Liver (tissue), 3 donors: ENCODE results near the gene CCDC110.

ENCODE experiments used
- EGR1 ChIP-seq, 2 donors: IDR thresholded peaks; 2 replicates each; pipeline ENCODE4 v1.6.1; 2016 to 2018; ENCODE audit warnings: antibody characterized with exemption in 2 of 2, low read depth in 2 of 2
- GABPA ChIP-seq, 2 donors: IDR thresholded peaks in 1 of 2; conservative IDR thresholded peaks in 1 of 2; 2 replicates each; pipeline ENCODE4 v1.6.1; 2016; ENCODE audit warnings: antibody characterized with exemption in 2 of 2, mild to moderate bottlenecking in 1 of 2, moderate library complexity in 1 of 2
- JUND ChIP-seq, 2 donors: IDR thresholded peaks; 2 replicates each; pipeline ENCODE4 v1.6.1; 2016; ENCODE audit warnings: antibody characterized with exemption in 2 of 2
- NR2F2 ChIP-seq: IDR thresholded peaks from 2 replicates; pipeline ENCODE4 v1.6.1; 2016; ENCODE audit warnings: antibody characterized with exemption
- RAD21 ChIP-seq, 2 donors: IDR thresholded peaks; 2 replicates each; pipeline ENCODE4 v1.6.1; 2016; ENCODE audit warnings: antibody characterized with exemption in 2 of 2, mild to moderate bottlenecking in 2 of 2
- RXRA ChIP-seq, 2 donors: IDR thresholded peaks; 2 replicates each; pipeline ENCODE4 v1.6.1; 2017 to 2018; ENCODE audit warnings: antibody characterized with exemption in 2 of 2, mild to moderate bottlenecking in 1 of 2
- SP1 ChIP-seq: IDR thresholded peaks from 2 replicates; pipeline ENCODE4 v1.6.1; 2018; ENCODE audit warnings: antibody characterized with exemption, mild to moderate bottlenecking
- TAF1 ChIP-seq: conservative IDR thresholded peaks from 2 replicates; pipeline ENCODE4 v1.6.1; 2016; ENCODE audit warnings: antibody characterized with exemption, mild to moderate bottlenecking
- YY1 ChIP-seq: IDR thresholded peaks from 2 replicates; pipeline ENCODE4 v1.6.1; 2016; ENCODE audit warnings: antibody characterized with exemption, mild to moderate bottlenecking
- TF ChIP-seq, protein P1 (sequence below): fragments of 150-350 bp; IDR thresholded peaks from 2 replicates; pipeline ENCODE4 v1.5.1; 2017; ENCODE audit warnings: improper control_type of control experiment, low read depth, low read length; ENCODE audit not compliant: missing input control
- TF ChIP-seq, protein P2 (sequence below): IDR thresholded peaks from 2 replicates; pipeline ENCODE4 v1.6.1; 2016; ENCODE audit warnings: antibody characterized with exemption
- TF ChIP-seq, protein P3 (sequence below): IDR thresholded peaks from 2 replicates; pipeline ENCODE4 v1.6.1; 2016; ENCODE audit warnings: antibody characterized with exemption, mild to moderate bottlenecking
- TF ChIP-seq, protein P4 (sequence below): IDR thresholded peaks from 2 replicates; pipeline ENCODE4 v1.6.1; 2016; ENCODE audit warnings: antibody characterized with exemption
- TF ChIP-seq, protein P5 (sequence below): IDR thresholded peaks from 2 replicates; pipeline ENCODE4 v1.6.1; 2016; ENCODE audit warnings: antibody characterized with exemption
- donor health status: healthy.
- donor health status: healthy.

DNA sequence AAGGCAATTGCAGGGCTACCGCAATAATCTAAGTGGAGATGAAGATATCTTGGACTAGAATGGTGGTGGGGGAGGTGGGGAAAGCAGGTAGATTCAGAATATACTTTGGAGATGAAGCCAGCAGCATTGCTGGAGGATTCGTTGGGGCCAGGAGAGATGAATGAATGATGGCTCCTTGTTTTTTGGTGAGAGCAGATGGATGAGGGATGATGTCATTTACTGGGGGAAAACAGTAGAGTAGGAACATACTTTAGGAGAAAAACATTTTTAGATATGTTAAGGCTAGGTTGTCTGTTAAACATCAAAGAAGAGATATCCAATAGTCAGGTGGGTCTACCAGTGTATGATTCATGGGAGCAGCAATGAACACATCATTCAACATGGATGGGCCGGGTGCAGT lies 5.8 kb downstream of the CCDC110 start:
- TF ChIP-seq RXRA (IDR thresholded peaks at IDR 0.05): no peak
- TF ChIP-seq, protein P1, sequence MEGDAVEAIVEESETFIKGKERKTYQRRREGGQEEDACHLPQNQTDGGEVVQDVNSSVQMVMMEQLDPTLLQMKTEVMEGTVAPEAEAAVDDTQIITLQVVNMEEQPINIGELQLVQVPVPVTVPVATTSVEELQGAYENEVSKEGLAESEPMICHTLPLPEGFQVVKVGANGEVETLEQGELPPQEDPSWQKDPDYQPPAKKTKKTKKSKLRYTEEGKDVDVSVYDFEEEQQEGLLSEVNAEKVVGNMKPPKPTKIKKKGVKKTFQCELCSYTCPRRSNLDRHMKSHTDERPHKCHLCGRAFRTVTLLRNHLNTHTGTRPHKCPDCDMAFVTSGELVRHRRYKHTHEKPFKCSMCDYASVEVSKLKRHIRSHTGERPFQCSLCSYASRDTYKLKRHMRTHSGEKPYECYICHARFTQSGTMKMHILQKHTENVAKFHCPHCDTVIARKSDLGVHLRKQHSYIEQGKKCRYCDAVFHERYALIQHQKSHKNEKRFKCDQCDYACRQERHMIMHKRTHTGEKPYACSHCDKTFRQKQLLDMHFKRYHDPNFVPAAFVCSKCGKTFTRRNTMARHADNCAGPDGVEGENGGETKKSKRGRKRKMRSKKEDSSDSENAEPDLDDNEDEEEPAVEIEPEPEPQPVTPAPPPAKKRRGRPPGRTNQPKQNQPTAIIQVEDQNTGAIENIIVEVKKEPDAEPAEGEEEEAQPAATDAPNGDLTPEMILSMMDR: no peak
- TF ChIP-seq, protein P2, sequence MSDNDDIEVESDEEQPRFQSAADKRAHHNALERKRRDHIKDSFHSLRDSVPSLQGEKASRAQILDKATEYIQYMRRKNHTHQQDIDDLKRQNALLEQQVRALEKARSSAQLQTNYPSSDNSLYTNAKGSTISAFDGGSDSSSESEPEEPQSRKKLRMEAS: no peak
- no peak for TF ChIP-seq RAD21 (IDR thresholded peaks at IDR 0.05)
- TF ChIP-seq JUND (IDR thresholded peaks at IDR 0.05): no peak
- TF ChIP-seq YY1: no peak
- no peak for TF ChIP-seq SP1
- TF ChIP-seq, protein P3, sequence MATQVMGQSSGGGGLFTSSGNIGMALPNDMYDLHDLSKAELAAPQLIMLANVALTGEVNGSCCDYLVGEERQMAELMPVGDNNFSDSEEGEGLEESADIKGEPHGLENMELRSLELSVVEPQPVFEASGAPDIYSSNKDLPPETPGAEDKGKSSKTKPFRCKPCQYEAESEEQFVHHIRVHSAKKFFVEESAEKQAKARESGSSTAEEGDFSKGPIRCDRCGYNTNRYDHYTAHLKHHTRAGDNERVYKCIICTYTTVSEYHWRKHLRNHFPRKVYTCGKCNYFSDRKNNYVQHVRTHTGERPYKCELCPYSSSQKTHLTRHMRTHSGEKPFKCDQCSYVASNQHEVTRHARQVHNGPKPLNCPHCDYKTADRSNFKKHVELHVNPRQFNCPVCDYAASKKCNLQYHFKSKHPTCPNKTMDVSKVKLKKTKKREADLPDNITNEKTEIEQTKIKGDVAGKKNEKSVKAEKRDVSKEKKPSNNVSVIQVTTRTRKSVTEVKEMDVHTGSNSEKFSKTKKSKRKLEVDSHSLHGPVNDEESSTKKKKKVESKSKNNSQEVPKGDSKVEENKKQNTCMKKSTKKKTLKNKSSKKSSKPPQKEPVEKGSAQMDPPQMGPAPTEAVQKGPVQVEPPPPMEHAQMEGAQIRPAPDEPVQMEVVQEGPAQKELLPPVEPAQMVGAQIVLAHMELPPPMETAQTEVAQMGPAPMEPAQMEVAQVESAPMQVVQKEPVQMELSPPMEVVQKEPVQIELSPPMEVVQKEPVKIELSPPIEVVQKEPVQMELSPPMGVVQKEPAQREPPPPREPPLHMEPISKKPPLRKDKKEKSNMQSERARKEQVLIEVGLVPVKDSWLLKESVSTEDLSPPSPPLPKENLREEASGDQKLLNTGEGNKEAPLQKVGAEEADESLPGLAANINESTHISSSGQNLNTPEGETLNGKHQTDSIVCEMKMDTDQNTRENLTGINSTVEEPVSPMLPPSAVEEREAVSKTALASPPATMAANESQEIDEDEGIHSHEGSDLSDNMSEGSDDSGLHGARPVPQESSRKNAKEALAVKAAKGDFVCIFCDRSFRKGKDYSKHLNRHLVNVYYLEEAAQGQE: no peak
- no peak for TF ChIP-seq TAF1
- TF ChIP-seq, protein P4, sequence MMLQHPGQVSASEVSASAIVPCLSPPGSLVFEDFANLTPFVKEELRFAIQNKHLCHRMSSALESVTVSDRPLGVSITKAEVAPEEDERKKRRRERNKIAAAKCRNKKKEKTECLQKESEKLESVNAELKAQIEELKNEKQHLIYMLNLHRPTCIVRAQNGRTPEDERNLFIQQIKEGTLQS: no peak
- TF ChIP-seq NR2F2: no peak
- TF ChIP-seq, protein P5, sequence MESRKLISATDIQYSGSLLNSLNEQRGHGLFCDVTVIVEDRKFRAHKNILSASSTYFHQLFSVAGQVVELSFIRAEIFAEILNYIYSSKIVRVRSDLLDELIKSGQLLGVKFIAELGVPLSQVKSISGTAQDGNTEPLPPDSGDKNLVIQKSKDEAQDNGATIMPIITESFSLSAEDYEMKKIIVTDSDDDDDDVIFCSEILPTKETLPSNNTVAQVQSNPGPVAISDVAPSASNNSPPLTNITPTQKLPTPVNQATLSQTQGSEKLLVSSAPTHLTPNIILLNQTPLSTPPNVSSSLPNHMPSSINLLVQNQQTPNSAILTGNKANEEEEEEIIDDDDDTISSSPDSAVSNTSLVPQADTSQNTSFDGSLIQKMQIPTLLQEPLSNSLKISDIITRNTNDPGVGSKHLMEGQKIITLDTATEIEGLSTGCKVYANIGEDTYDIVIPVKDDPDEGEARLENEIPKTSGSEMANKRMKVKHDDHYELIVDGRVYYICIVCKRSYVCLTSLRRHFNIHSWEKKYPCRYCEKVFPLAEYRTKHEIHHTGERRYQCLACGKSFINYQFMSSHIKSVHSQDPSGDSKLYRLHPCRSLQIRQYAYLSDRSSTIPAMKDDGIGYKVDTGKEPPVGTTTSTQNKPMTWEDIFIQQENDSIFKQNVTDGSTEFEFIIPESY: no peak
- TF ChIP-seq EGR1 (IDR thresholded peaks at IDR 0.05; ENCODE audit: low read depth in 2 of 2): no peak
- no peak for TF ChIP-seq GABPA (IDR thresholded peaks at IDR 0.05 in 1 of 2, conservative IDR thresholded peaks at IDR 0.05 in 1 of 2)
